IPS-18c (cell line): ENCODE measurements around the gene FADS3.

ENCODE experiments used
- H3K4me3 ChIP-seq: 2 replicates; pipeline ENCODE4 v1.7.0; 2013; ENCODE audit warnings: low read depth, mild to moderate bottlenecking, low read length, moderate library complexity; ENCODE audit not compliant: insufficient read depth
- H3K9me3 ChIP-seq: one replicate; pipeline ENCODE4 v1.6.1; 2013; ENCODE audit warnings: mild to moderate bottlenecking, low read length, moderate library complexity; ENCODE audit not compliant: control insufficient read depth, insufficient read depth

The FADS3 gene

GRCh38 chr11:61905801-61906521 lies 14.6 kb upstream of the FADS3 start:
- Histone ChIP-seq H3K4me3 (no peak overlapping the region), H3K9me3 (peaks cover 2% of the 10 kb centered on the region)

- peaks cover 2% of the 10 kb centered on the region for H3K9me3 ChIP-seq
Measured at GRCh38 chr11:61905067-61905696, 13.8 kb upstream of the FADS3 start.

GRCh38 chr11:61904539-61905048 lies 13.2 kb upstream of the FADS3 start:
- H3K9me3 ChIP-seq: peaks cover 2% of the 10 kb centered on the region
- H3K4me3 ChIP-seq: peak overlapping the region; percentile 36

More at GRCh38 chr11:61905067-61905696, 13.8 kb upstream of the FADS3 start:
- no peak overlapping the region for H3K4me3 ChIP-seq

GRCh38 chr11:61903845-61904244 lies 12.5 kb upstream of the FADS3 start:
- H3K9me3 ChIP-seq: peaks cover 2% of the 10 kb centered on the region
- no peak overlapping the region for H3K4me3 ChIP-seq

GRCh38 chr11:61902313-61902712 lies 11.0 kb upstream of the FADS3 start:
- no peak overlapping the region for H3K4me3 ChIP-seq
- no peaks in the 10 kb centered on the region for H3K9me3 ChIP-seq

- no peaks in the 10 kb centered on the region for H3K9me3 ChIP-seq
- no peak overlapping the region for H3K4me3 ChIP-seq
Measured at GRCh38 chr11:61901397-61901796, 10.1 kb upstream of the FADS3 start.

GRCh38 chr11:61900251-61900650 lies 8.9 kb upstream of the FADS3 start:
- H3K4me3 ChIP-seq: no peak overlapping the region
- no peaks in the 10 kb centered on the region for H3K9me3 ChIP-seq

GRCh38 chr11:61899146-61899841 lies 7.9 kb upstream of the FADS3 start:
- H3K4me3 ChIP-seq: no peak overlapping the region
- no peaks in the 10 kb centered on the region for H3K9me3 ChIP-seq

- H3K9me3 ChIP-seq: no peaks in the 10 kb centered on the region
- H3K4me3 ChIP-seq: no peak overlapping the region
Measured at GRCh38 chr11:61898247-61898582, 6.9 kb upstream of the FADS3 start.

GRCh38 chr11:61897387-61898246 lies 6.3 kb upstream of the FADS3 start:
- Histone ChIP-seq H3K9me3 (no peaks in the 10 kb centered on the region), H3K4me3 (no peak overlapping the region)

- no peak overlapping the region for H3K4me3 ChIP-seq
Measured at GRCh38 chr11:61896665-61897386, 5.5 kb upstream of the FADS3 start.

GRCh38 chr11:61895718-61896059 lies 4.3 kb upstream of the FADS3 start:
- Histone ChIP-seq H3K9me3 (no peaks in the 10 kb centered on the region), H3K4me3 (no peak overlapping the region)

More at GRCh38 chr11:61896665-61897386, 5.5 kb upstream of the FADS3 start:
- no peaks in the 10 kb centered on the region for H3K9me3 ChIP-seq

- Histone ChIP-seq H3K9me3 (no peaks in the 10 kb centered on the region), H3K4me3 (no peak overlapping the region)
Measured at GRCh38 chr11:61895046-61895717, 3.8 kb upstream of the FADS3 start.

GRCh38 chr11:61893981-61894380 lies 2.6 kb upstream of the FADS3 start:
- H3K4me3 ChIP-seq: no peak overlapping the region
- no peaks in the 10 kb centered on the region for H3K9me3 ChIP-seq

- Histone ChIP-seq H3K4me3 (peak overlapping the region; percentile 63), H3K9me3 (no peaks in the 10 kb centered on the region)
Measured at GRCh38 chr11:61892085-61892370, 683 bp upstream of the FADS3 start.

- Histone ChIP-seq H3K4me3 (peak overlapping the region; percentile 78), H3K9me3 (no peaks in the 10 kb centered on the region)
Measured at GRCh38 chr11:61890529-61891330, 615 bp downstream of the FADS3 start.
